Kidney (tissue), 14 donors: ENCODE results near the gene B3GALT5. TPM values are rescaled to one million over a fixed set of nuclear protein-coding genes. Genes with fewer than 3 reads are reported as not detected.

Source experiments
- DNase-seq, 5 donors: peaks; one replicate each; pipeline ENCODE4 v3.0.0-alpha.2; 2013 to 2020
- FAIRE-seq: peaks from 2 replicates; lab custom pipeline; 2012; peaks lifted over from hg19 to GRCh38; lab: Jason Lieb, UNC
- H3K27ac ChIP-seq, 2 donors: one replicate each; pipeline ENCODE4 v1.7.0; 2013; ENCODE audit warnings: low read depth in 2 of 2, low read length in 2 of 2, inconsistent platforms in 1 of 2
- H3K27me3 ChIP-seq: one replicate; pipeline ENCODE4 v1.7.1; 2013; ENCODE audit warnings: low read length, inconsistent platforms; ENCODE audit not compliant: control insufficient read depth, insufficient read depth
- H3K36me3 ChIP-seq, 3 donors: one replicate each; pipeline versions ENCODE4 v1.7.0 to v1.7.1; 2013; ENCODE audit warnings: low read length in 3 of 3, control low read depth in 1 of 3, inconsistent platforms in 1 of 3; ENCODE audit not compliant: insufficient read depth in 3 of 3, control insufficient read depth in 2 of 3
- H3K4me1 ChIP-seq, 3 donors: one replicate each; pipeline versions ENCODE4 v1.7.0 to v1.7.1; 2013; ENCODE audit warnings: low read length in 3 of 3, inconsistent platforms in 1 of 3, low read depth in 1 of 3; ENCODE audit not compliant: control insufficient read depth in 2 of 3, insufficient read depth in 2 of 3
- H3K4me3 ChIP-seq, 3 donors: one replicate each; pipeline versions ENCODE4 v1.7.0 to v1.8.1; 2013; ENCODE audit warnings: low read length in 3 of 3, control low read depth in 1 of 3, inconsistent platforms in 1 of 3
- H3K9ac ChIP-seq, 3 donors: one replicate each; pipeline versions ENCODE4 v1.7.0 to v1.7.1; 2013; ENCODE audit warnings: low read length in 3 of 3, control low read depth in 1 of 3, inconsistent platforms in 1 of 3
- H3K9me3 ChIP-seq, 3 donors: one replicate each; pipeline versions ENCODE4 v1.7.0 to v1.7.1; 2013; ENCODE audit warnings: low read length in 3 of 3, control low read depth in 1 of 3, inconsistent platforms in 1 of 3; ENCODE audit not compliant: control insufficient read depth in 2 of 3, insufficient read depth in 1 of 3
- intact Hi-C: fragments of 100-400 bp; cut with DNase I; formaldehyde crosslinking; loops from one replicate; pipeline ENCODE4 v1.11.1; 2022
- polyA plus RNA-seq: library from polyadenylated mRNA; stranded (reverse); fragments of 350-450 nt; fragmentation: Illumina TruSeq; extraction: RNeasy Lipid Tissue Mini Kit (QIAGEN cat#74804); gene quantifications from one replicate; pipeline ENCODE4 v1.2.3, GENCODE V29; 2014; ENCODE audit warnings: low read depth, low replicate concordance; ENCODE audit not compliant: insufficient read depth
- total RNA-seq: library from RNA; stranded (reverse); fragmentation: NEBNext Ultra II Directional; extraction: Animal tissue kit (Norgen Biotek cat#: 25700); gene quantifications from one replicate; pipeline ENCODE4 v1.2.1, GENCODE V29; 2021
- TF ChIP-seq, protein P1 (sequence below): IDR thresholded peaks from 3 replicates; pipeline ENCODE4 v1.5.1; 2012; ENCODE audit warnings: mild to moderate bottlenecking, moderate library complexity, borderline replicate concordance; ENCODE audit not compliant: insufficient read depth; ENCODE audit errors: extremely low read depth
- donor health status: control.
- donor health status: control.
- donor health status: control.
- donor health status: control.
- donor health status: control.
- donor health status: DM: yes; HTN: yes; CAD: no.
- donor health status: Normal renal cell carcinoma (clear cell type).

B3GALT5 gene
- total and polyA plus RNA-seq, 2 donors from 2014 or later, result 0.24 to 5.6 TPM

- intact Hi-C loops, result no loop called here
- TF ChIP-seq, protein P1, sequence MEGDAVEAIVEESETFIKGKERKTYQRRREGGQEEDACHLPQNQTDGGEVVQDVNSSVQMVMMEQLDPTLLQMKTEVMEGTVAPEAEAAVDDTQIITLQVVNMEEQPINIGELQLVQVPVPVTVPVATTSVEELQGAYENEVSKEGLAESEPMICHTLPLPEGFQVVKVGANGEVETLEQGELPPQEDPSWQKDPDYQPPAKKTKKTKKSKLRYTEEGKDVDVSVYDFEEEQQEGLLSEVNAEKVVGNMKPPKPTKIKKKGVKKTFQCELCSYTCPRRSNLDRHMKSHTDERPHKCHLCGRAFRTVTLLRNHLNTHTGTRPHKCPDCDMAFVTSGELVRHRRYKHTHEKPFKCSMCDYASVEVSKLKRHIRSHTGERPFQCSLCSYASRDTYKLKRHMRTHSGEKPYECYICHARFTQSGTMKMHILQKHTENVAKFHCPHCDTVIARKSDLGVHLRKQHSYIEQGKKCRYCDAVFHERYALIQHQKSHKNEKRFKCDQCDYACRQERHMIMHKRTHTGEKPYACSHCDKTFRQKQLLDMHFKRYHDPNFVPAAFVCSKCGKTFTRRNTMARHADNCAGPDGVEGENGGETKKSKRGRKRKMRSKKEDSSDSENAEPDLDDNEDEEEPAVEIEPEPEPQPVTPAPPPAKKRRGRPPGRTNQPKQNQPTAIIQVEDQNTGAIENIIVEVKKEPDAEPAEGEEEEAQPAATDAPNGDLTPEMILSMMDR, result no peak
- Histone ChIP-seq H3K36me3 (no peaks in the 10 kb centered on the region), H3K9ac (no peak overlapping the region), H3K4me1 (no peaks in the 10 kb centered on the region), H3K27ac (no peak overlapping the region), H3K9me3 (no peaks in the 10 kb centered on the region), H3K27me3 (no peaks in the 10 kb centered on the region), H3K4me3 (no peak overlapping the region)
- DNase-seq, result no peak
- FAIRE-seq, result no peak
Measured at GRCh38 chr21:39579734-39580332, 32.9 kb upstream of the B3GALT5 start.

- no peaks in the 10 kb centered on the region for H3K36me3 ChIP-seq
- no peak for FAIRE-seq
- peaks cover 0 to 3% (median 0%) of the 10 kb centered on the region in 3 donors for H3K9me3 ChIP-seq
Measured at GRCh38 chr21:39580744-39581143, 32.0 kb upstream of the B3GALT5 start.

GRCh38 chr21:39581414-39581813 lies 31.3 kb upstream of the B3GALT5 start:
- Histone ChIP-seq H3K27me3 (no peaks in the 10 kb centered on the region), H3K4me1 (no peaks in the 10 kb centered on the region), H3K4me3 (no peak overlapping the region), H3K9ac (no peak overlapping the region), H3K9me3 (peaks cover 0 to 4% (median 0%) of the 10 kb centered on the region in 3 donors), H3K36me3 (no peaks in the 10 kb centered on the region), H3K27ac (no peak overlapping the region)
- FAIRE-seq (no peak), DNase-seq (no peak)
- TF ChIP-seq, protein P1, result no peak
- intact Hi-C loops, result no loop called here

More at GRCh38 chr21:39580744-39581143, 32.0 kb upstream of the B3GALT5 start:
- Histone ChIP-seq H3K27ac (no peak overlapping the region), H3K27me3 (no peaks in the 10 kb centered on the region), H3K4me1 (no peaks in the 10 kb centered on the region), H3K9ac (no peak overlapping the region), H3K4me3 (no peak overlapping the region)
- DNase-seq, result no peak
- TF ChIP-seq, protein P1, result no peak
- intact Hi-C loops, result no loop called here
